Calu3 (cell line): ENCODE results near the gene APOL1. TPM values are rescaled to one million over a fixed set of nuclear protein-coding genes. Genes with fewer than 3 reads are reported as not detected.

Source experiments
- BruUV-seq: library from RNA; stranded (reverse); fragments of 400-500 nt; replicated peaks from 2 replicates; lab custom pipeline; 2021; lab: Mats Ljungman, UMichigan
- CTCF ChIA-PET: fragments of 300-600 bp; sonication (Branson Sonifier 250); formaldehyde crosslinking; loops from one replicate; lab custom pipeline; 2022; ENCODE audit warnings: antibody characterized with exemption; lab: Charles Lee
- DNase-seq: peaks from one replicate; pipeline ENCODE4 v3.0.0; 2022
- H3K27ac Mint-ChIP-seq: one replicate; pipeline ENCODE4 v1.8.0; 2022; ENCODE audit warnings: mixed read lengths; ENCODE audit not compliant: unreplicated experiment
- H3K27me3 Mint-ChIP-seq: one replicate; pipeline ENCODE4 v1.8.0; 2022; ENCODE audit warnings: mixed read lengths; ENCODE audit not compliant: unreplicated experiment
- H3K36me3 Mint-ChIP-seq: one replicate; pipeline ENCODE4 v1.8.0; 2022; ENCODE audit warnings: mild to moderate bottlenecking, moderate library complexity, mixed read lengths; ENCODE audit not compliant: insufficient read depth, unreplicated experiment
- H3K4me1 Mint-ChIP-seq: one replicate; pipeline ENCODE4 v1.8.0; 2022; ENCODE audit warnings: mild to moderate bottlenecking, low read depth, mixed read lengths; ENCODE audit not compliant: unreplicated experiment
- H3K4me3 Mint-ChIP-seq: one replicate; pipeline ENCODE4 v1.8.0; 2022; ENCODE audit warnings: mild to moderate bottlenecking, low read depth, moderate library complexity, mixed read lengths; ENCODE audit not compliant: unreplicated experiment
- H3K9me3 Mint-ChIP-seq: one replicate; pipeline ENCODE4 v1.8.0; 2022; ENCODE audit warnings: low read depth, mixed read lengths; ENCODE audit not compliant: unreplicated experiment
- CTCF ChIP-seq: fragments of 200-600 bp; IDR thresholded peaks from one replicate; pipeline ENCODE4 v1.8.0; 2022; ENCODE audit warnings: antibody characterized with exemption; ENCODE audit not compliant: unreplicated experiment
- intact Hi-C: fragments of 100-400 bp; cut with micrococcal nuclease; formaldehyde crosslinking; loops from one replicate; pipeline ENCODE4 v1.10.0; 2022; ENCODE audit not compliant: unreplicated experiment
- total RNA-seq: library from RNA; stranded (reverse); gene quantifications from 2 replicates; pipeline ENCODE4 v1.2.3, GENCODE V29; 2022

The APOL1 gene
- total RNA-seq, 1 experiment from 2014 or later = 313 TPM

- H3K27me3 Mint-ChIP-seq = no peaks in the 10 kb centered on the region
- intact Hi-C loops = no loop called here
- peaks cover 92% of the 10 kb centered on the region for H3K36me3 Mint-ChIP-seq
- no peak for TF ChIP-seq CTCF
- H3K4me3 Mint-ChIP-seq = no peak overlapping the region
- DNase-seq = no peak
- CTCF ChIA-PET = no interaction called here
- H3K27ac Mint-ChIP-seq = peak overlapping the region; percentile 21
- H3K9me3 Mint-ChIP-seq = no peaks in the 10 kb centered on the region
- H3K4me1 Mint-ChIP-seq = peaks cover 5% of the 10 kb centered on the region
- no TSS peak for BruUV-seq
Measured at GRCh38 chr22:36284171-36284571, 31.2 kb downstream of the APOL1 start.

- TF ChIP-seq CTCF = no peak
- Mint-ChIP-seq H3K4me3 (no peak overlapping the region), H3K27ac (no peak overlapping the region), H3K36me3 (peaks cover 92% of the 10 kb centered on the region), H3K27me3 (no peaks in the 10 kb centered on the region), H3K4me1 (peaks cover 5% of the 10 kb centered on the region), H3K9me3 (no peaks in the 10 kb centered on the region)
- CTCF ChIA-PET = interaction anchor here (0.5 kb wide), 1 partner anchor 682 kb away, joined by 3 read pairs; no protein-coding TSS in a partner anchor
- DNase-seq = no peak
- no TSS peak for BruUV-seq
- intact Hi-C loops = no loop called here
Measured at GRCh38 chr22:36285017-36285416, 32.1 kb downstream of the APOL1 start.

- H3K36me3 Mint-ChIP-seq = peaks cover 89% of the 10 kb centered on the region
- no TSS peak for BruUV-seq
- H3K4me3 Mint-ChIP-seq = no peak overlapping the region
- no peak for DNase-seq
- no peak overlapping the region for H3K27ac Mint-ChIP-seq
- no peaks in the 10 kb centered on the region for H3K27me3 Mint-ChIP-seq
- intact Hi-C loops = no loop called here
- H3K4me1 Mint-ChIP-seq = peaks cover 5% of the 10 kb centered on the region
- no peak for TF ChIP-seq CTCF
- CTCF ChIA-PET = no interaction called here
- no peaks in the 10 kb centered on the region for H3K9me3 Mint-ChIP-seq
Measured at GRCh38 chr22:36285545-36285944, 32.6 kb downstream of the APOL1 start.

- intact Hi-C loops = no loop called here
- peak; percentile 88 for DNase-seq
- no peak overlapping the region for H3K27ac Mint-ChIP-seq
- no peaks in the 10 kb centered on the region for H3K27me3 Mint-ChIP-seq
- H3K4me1 Mint-ChIP-seq = peaks cover 5% of the 10 kb centered on the region
- no TSS peak for BruUV-seq
- H3K9me3 Mint-ChIP-seq = no peaks in the 10 kb centered on the region
- peak; percentile 91 for TF ChIP-seq CTCF
- CTCF ChIA-PET = interaction anchor here (0.5 to 1.2 kb wide), 7 partner anchors 9 to 184 kb away, joined by 3 to 7 read pairs (median 4); no protein-coding TSS in a partner anchor
- H3K36me3 Mint-ChIP-seq = peaks cover 85% of the 10 kb centered on the region
- no peak overlapping the region for H3K4me3 Mint-ChIP-seq
Measured at GRCh38 chr22:36286096-36286957, 33.4 kb downstream of the APOL1 start.
